Heart left ventricle (tissue), 16 donors: ENCODE measurements around the gene SPTBN1. TPM values are rescaled to one million over a fixed set of nuclear protein-coding genes. Genes with fewer than 3 reads are reported as not detected.
A peak's percentile ranks its signal among the peaks of the same experiment; 100 is the strongest.

Experiments
- ATAC-seq, 4 donors: fragments of 200-7000 bp; cut with Tn5 transposase; one replicate each; pipeline ENCODE4 v1.9.1; 2020 to 2022; ENCODE audit warnings: moderate library complexity in 4 of 4, mild to moderate bottlenecking in 3 of 4, moderate number of reproducible peaks in 1 of 4
- DNase-seq, 5 donors: peaks; one replicate each; pipeline ENCODE4 v3.0.0-alpha.2; 2020
- H3K27ac ChIP-seq, 12 donors: fragments of 200-600 bp; sonication (generic) in 4 of 12; one replicate each; pipeline versions ENCODE4 v1.5.0 to v1.8.0; 2016 to 2022; ENCODE audit warnings: mild to moderate bottlenecking in 2 of 12
- H3K27me3 ChIP-seq, 9 donors: fragments of 200-600 bp; sonication (generic) in 2 of 9; one replicate each; pipeline versions ENCODE4 v1.5.1 to v1.8.0; 2016 to 2022; ENCODE audit warnings: mild to moderate bottlenecking in 3 of 9
- H3K36me3 ChIP-seq, 9 donors: fragments of 200-600 bp; sonication (generic) in 2 of 9; one replicate each; pipeline versions ENCODE4 v1.5.0 to v1.8.0; 2018 to 2022; ENCODE audit warnings: mild to moderate bottlenecking in 2 of 9
- H3K4me1 ChIP-seq, 12 donors: fragments of 200-600 bp; sonication (generic) in 4 of 12; one replicate each; pipeline versions ENCODE4 v1.5.0 to v1.8.0; 2016 to 2022; ENCODE audit warnings: mild to moderate bottlenecking in 3 of 12
- H3K4me3 ChIP-seq, 12 donors: fragments of 200-600 bp; sonication (generic) in 4 of 12; one replicate each; pipeline versions ENCODE4 v1.5.0 to v1.8.0; 2017 to 2022; ENCODE audit warnings: mild to moderate bottlenecking in 9 of 12, moderate library complexity in 4 of 12
- H3K9me3 ChIP-seq, 12 donors: fragments of 200-600 bp; sonication (generic) in 4 of 12; one replicate each; pipeline versions ENCODE4 v1.5.0 to v1.8.0; 2016 to 2022; ENCODE audit warnings: mild to moderate bottlenecking in 1 of 12
- CTCF ChIP-seq, 12 donors: fragments of 200-600 bp; sonication (generic) in 4 of 12; IDR thresholded peaks; one replicate each; pipeline versions ENCODE4 v1.5.0 to v1.8.0; 2018 to 2022; ENCODE audit warnings: antibody characterized with exemption in 12 of 12, mild to moderate bottlenecking in 5 of 12
- POLR2A ChIP-seq, 2 donors: fragments of 450-650 bp; IDR thresholded peaks; one replicate each; pipeline ENCODE4 v1.6.1; 2017; ENCODE audit warnings: antibody characterized with exemption in 2 of 2, mild to moderate bottlenecking in 2 of 2, moderate library complexity in 2 of 2
- WGBS, 4 donors: extraction: QIAGEN DNeasy Blood & Tissue Kit in 2 of 4; methylation state at CpG; one replicate each; pipeline versions ENCODE4 v1.1.5 to v1.1.7; 2013 to 2018; 5-methylcytosine and 5-hydroxymethylcytosine counted together
- intact Hi-C, 10 donors: fragments of 100-400 bp; cut with DNase I; formaldehyde crosslinking; loops; one replicate each; pipeline versions ENCODE4 v1.11.1 to v1.14.2; 2022
- polyA plus RNA-seq, 2 donors: library from polyadenylated mRNA; stranded (reverse); fragments of 200-250 nt; gene quantifications; one replicate each; pipeline ENCODE4 v1.2.3, GENCODE V29; 2013
- total RNA-seq, 9 donors: library from RNA; depleted of rRNA in 2 of 9; stranded (reverse); fragments of >200 nt in 2 of 9; fragmentation: NEBNext Ultra II Directional in 3 of 9; extraction: Animal tissue kit (Norgen Biotek cat#: 25700) in 3 of 9; gene quantifications; one replicate each; pipeline versions ENCODE4 v1.1.0 to v1.2.4, GENCODE V29; 2016 to 2023
- donor health status: ischemic (EF 13 %, LVEDD 7.1; RV severe dilation, severe dysfunction).
- donor health status: healthy with polysubstance abuse.
- donor health status: DM: no; HTN: yes; CAD: no.
- donor health status: DM: no; HTN: no; CAD: no.
- donor health status: ischemic (EF 25% LVEDD 6.9; RV normal size, moderate dysfunction).
- donor health status: ischemic (EF 25% LVEDD 5.7; RV mildly dilated, moderate dysfunction).
- donor health status: healthy.
- donor health status: DM: yes; HTN: yes; CAD: no.
- donor health status: ischemic (EF 35%, LVEDD 5.7; RV mildly dilated, moderate dysfunction).
- donor health status: nonischemic (EF 11% LVEDD 7.7; RV severe dilation, severe dysfunction).
- donor health status: DM: yes; HTN: yes; CAD: no.
- donor health status: PGD.
- donor health status: ischemic (EF 29% LVEDD 5.4; RV normal size, mild dysfunction).
- donor health status: nonischemic (EF 23%, LVEDD 6.1; RV moderate dilation, normal function).

The SPTBN1 gene
- total and polyA plus RNA-seq, 11 donors: 124 to 659 (median 422) TPM

- TF ChIP-seq CTCF (IDR thresholded peaks at IDR 0.05) (no peak), POLR2A (IDR thresholded peaks at IDR 0.05) (no peak)
- H3K4me1 ChIP-seq: peaks cover 46 to 100% (median 97%) of the 10 kb centered on the region in 12 donors
- intact Hi-C loops: no loop called here
- H3K36me3 ChIP-seq: peaks cover 0 to 21% (median 15%) of the 10 kb centered on the region in 9 donors
- H3K27me3 ChIP-seq: no peaks in the 10 kb centered on the region
- no peak overlapping the region for H3K4me3 ChIP-seq
- DNase-seq: no peak
- H3K9me3 ChIP-seq: no peaks in the 10 kb centered on the region
- peak overlapping the region; percentile 47 to 82 (median 74) for H3K27ac ChIP-seq
- 31 to 52% (median 34%) methylated on average over 5 of the region's 5 CpGs for WGBS, 4 donors
- ATAC-seq: peak in 1 of 4 donors; percentile 1
Measured at GRCh38 chr2:54602736-54603322, 146.7 kb downstream of the SPTBN1 start.

- intact Hi-C loops: no loop called here
- peaks cover 0 to 19% (median 15%) of the 10 kb centered on the region in 9 donors for H3K36me3 ChIP-seq
- H3K27ac ChIP-seq: peak overlapping the region; percentile 47 to 82 (median 74)
- TF ChIP-seq POLR2A (IDR thresholded peaks at IDR 0.05): no peak
- peak in 2 of 12 donors; percentile 20 for TF ChIP-seq CTCF (IDR thresholded peaks at IDR 0.05)
- DNase-seq (peak in 1 of 5 donors; percentile 59), ATAC-seq (peak in 2 of 4 donors; percentile 32 to 43)
- 26 to 47% (median 36%) methylated on average over 3 of the region's 3 CpGs for WGBS, 4 donors
- H3K9me3 ChIP-seq: no peaks in the 10 kb centered on the region
- no peaks in the 10 kb centered on the region for H3K27me3 ChIP-seq
- H3K4me1 ChIP-seq: peaks cover 45 to 100% (median 97%) of the 10 kb centered on the region in 12 donors
- no peak overlapping the region for H3K4me3 ChIP-seq
Measured at GRCh38 chr2:54603357-54603756, 147.2 kb downstream of the SPTBN1 start.

- ATAC-seq (no peak), DNase-seq (no peak)
- no peaks in the 10 kb centered on the region for H3K27me3 ChIP-seq
- H3K36me3 ChIP-seq: peaks cover 0 to 16% (median 11%) of the 10 kb centered on the region in 9 donors
- TF ChIP-seq POLR2A (IDR thresholded peaks at IDR 0.05): no peak
- intact Hi-C loops: no loop called here
- peaks cover 40 to 100% (median 96%) of the 10 kb centered on the region in 12 donors for H3K4me1 ChIP-seq
- H3K4me3 ChIP-seq: no peak overlapping the region
- H3K27ac ChIP-seq: peak overlapping the region; percentile 47 to 82 (median 74)
- 54 to 73% (median 63%) methylated on average over 1 of the region's 1 CpG for WGBS, 4 donors
- no peaks in the 10 kb centered on the region for H3K9me3 ChIP-seq
Measured at GRCh38 chr2:54603796-54604195, 147.7 kb downstream of the SPTBN1 start.

GRCh38 chr2:54604871-54605270 lies 148.7 kb downstream of the SPTBN1 start:
- H3K4me3 ChIP-seq: peak overlapping the region in 1 of 12 donors; percentile 16
- intact Hi-C loops: no loop called here
- peak overlapping the region in 11 of 12 donors; percentile 47 to 82 (median 75) for H3K27ac ChIP-seq
- H3K36me3 ChIP-seq: peaks cover 0 to 6% (median under 1%) of the 10 kb centered on the region in 9 donors
- no peak for TF ChIP-seq CTCF (IDR thresholded peaks at IDR 0.05)
- TF ChIP-seq POLR2A (IDR thresholded peaks at IDR 0.05): no peak
- DNase-seq (peak in 2 of 5 donors; percentile 40 to 42), ATAC-seq (peak in 2 of 4 donors; percentile 1 to 40)
- 9 to 28% (median 15%) methylated on average over 10 of the region's 10 CpGs for WGBS, 4 donors
- no peaks in the 10 kb centered on the region for H3K27me3 ChIP-seq
- H3K4me1 ChIP-seq: peaks cover 29 to 100% (median 95%) of the 10 kb centered on the region in 12 donors
- no peaks in the 10 kb centered on the region for H3K9me3 ChIP-seq
